Progenitor cell of endocrine pancreas (in vitro differentiated cells): ENCODE results near the gene OXCT1. TPM values are rescaled to one million over a fixed set of nuclear protein-coding genes. Genes with fewer than 3 reads are reported as not detected.

Experiments
- DNase-seq: peaks from one replicate; pipeline ENCODE4 v3.0.0; 2021; ENCODE audit warnings: low spot score; ENCODE audit not compliant: unreplicated experiment
- H3K27ac Mint-ChIP-seq: 2 replicates; pipeline ENCODE4 v1.8.0; 2021; ENCODE audit warnings: mild to moderate bottlenecking, moderate library complexity, mixed read lengths
- H3K27me3 Mint-ChIP-seq: 2 replicates; pipeline ENCODE4 v1.8.0; 2021; ENCODE audit warnings: mixed read lengths
- H3K36me3 Mint-ChIP-seq: 2 replicates; pipeline ENCODE4 v1.8.0; 2022; ENCODE audit warnings: mixed read lengths; ENCODE audit not compliant: insufficient read depth
- H3K4me1 Mint-ChIP-seq: 2 replicates; pipeline ENCODE4 v1.8.0; 2021; ENCODE audit warnings: low read depth, mixed read lengths
- H3K4me3 Mint-ChIP-seq: 2 replicates; pipeline ENCODE4 v1.8.0; 2021; ENCODE audit warnings: low read depth, mild to moderate bottlenecking, moderate library complexity, mixed read lengths
- H3K9me3 Mint-ChIP-seq: 2 replicates; pipeline ENCODE4 v1.8.0; 2021; ENCODE audit warnings: low read depth, mixed read lengths
- CTCF ChIP-seq: fragments of 200-600 bp; sonication (generic); IDR thresholded peaks from one replicate; pipeline ENCODE4 v1.5.0; 2021; ENCODE audit warnings: antibody characterized with exemption, mild to moderate bottlenecking; ENCODE audit not compliant: unreplicated experiment
- total RNA-seq: library from RNA; stranded (reverse); gene quantifications from 2 replicates; pipeline ENCODE4 v1.2.1, GENCODE V29; 2021

The OXCT1 gene
- total RNA-seq, 1 donor from 2014 or later, result 19.9 TPM

DNA sequence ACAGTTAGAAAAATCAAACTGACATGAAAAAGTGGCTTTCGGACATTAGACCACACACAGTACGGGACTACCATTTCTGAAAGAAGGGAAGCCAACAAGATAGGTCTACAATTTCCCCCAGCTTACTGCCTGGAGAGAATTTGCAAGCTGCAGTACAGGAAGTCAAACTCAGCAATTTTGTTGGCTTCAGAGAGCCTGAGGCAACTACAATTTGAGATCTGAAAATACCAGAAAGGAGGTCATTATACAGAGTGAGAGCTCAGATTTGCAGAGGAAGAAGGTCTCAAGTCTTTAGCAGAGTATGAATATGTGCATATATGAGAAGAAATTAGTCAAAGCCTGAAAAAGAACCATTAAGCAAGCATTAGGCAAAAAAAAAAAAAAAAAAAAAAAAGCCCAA, 83.0 kb downstream of the OXCT1 start:
- Mint-ChIP-seq H3K36me3 (peaks cover 2% of the 10 kb centered on the region), H3K4me1 (peaks cover 21% of the 10 kb centered on the region), H3K9me3 (no peaks in the 10 kb centered on the region), H3K27ac (no peak overlapping the region), H3K27me3 (no peaks in the 10 kb centered on the region), H3K4me3 (no peak overlapping the region)
- TF ChIP-seq CTCF, result no peak
- no peak for DNase-seq

GRCh38 chr5:41785061-41785460, 85.2 kb downstream of the OXCT1 start:
- Mint-ChIP-seq H3K9me3 (no peaks in the 10 kb centered on the region), H3K27ac (no peak overlapping the region), H3K4me1 (peaks cover 19% of the 10 kb centered on the region), H3K36me3 (no peaks in the 10 kb centered on the region), H3K27me3 (no peaks in the 10 kb centered on the region), H3K4me3 (no peak overlapping the region)
- DNase-seq, result no peak
- no peak for TF ChIP-seq CTCF

DNA sequence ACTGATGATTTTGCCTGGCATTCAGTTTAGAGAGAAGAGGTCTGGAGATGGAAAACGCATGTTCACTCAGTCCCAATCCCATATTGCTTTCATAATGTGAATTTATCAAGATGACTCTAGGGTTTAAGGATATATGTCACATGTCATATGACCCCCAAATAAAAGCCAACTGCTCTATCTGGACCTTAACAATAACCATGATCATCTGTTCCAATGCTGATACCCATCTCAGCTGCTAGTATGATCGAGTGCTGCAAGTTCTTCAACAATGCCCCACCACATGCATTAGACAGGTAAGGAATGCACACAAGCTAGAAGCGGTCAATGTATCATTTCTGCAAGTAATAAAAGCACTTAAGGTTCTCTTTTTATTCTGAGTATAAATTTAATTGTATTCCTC, 91.8 kb downstream of the OXCT1 start:
- DNase-seq, result no peak
- Mint-ChIP-seq H3K4me1 (peaks cover 2% of the 10 kb centered on the region), H3K27ac (no peak overlapping the region), H3K27me3 (no peaks in the 10 kb centered on the region), H3K9me3 (no peaks in the 10 kb centered on the region), H3K36me3 (no peaks in the 10 kb centered on the region), H3K4me3 (no peak overlapping the region)
- no peak for TF ChIP-seq CTCF

- no peak for TF ChIP-seq CTCF
- Mint-ChIP-seq H3K36me3 (no peaks in the 10 kb centered on the region), H3K27ac (no peak overlapping the region), H3K4me1 (peaks cover 2% of the 10 kb centered on the region), H3K9me3 (no peaks in the 10 kb centered on the region), H3K4me3 (no peak overlapping the region), H3K27me3 (no peaks in the 10 kb centered on the region)
- DNase-seq, result no peak
Measured at GRCh38 chr5:41776435-41776834, 93.8 kb downstream of the OXCT1 start.

DNA sequence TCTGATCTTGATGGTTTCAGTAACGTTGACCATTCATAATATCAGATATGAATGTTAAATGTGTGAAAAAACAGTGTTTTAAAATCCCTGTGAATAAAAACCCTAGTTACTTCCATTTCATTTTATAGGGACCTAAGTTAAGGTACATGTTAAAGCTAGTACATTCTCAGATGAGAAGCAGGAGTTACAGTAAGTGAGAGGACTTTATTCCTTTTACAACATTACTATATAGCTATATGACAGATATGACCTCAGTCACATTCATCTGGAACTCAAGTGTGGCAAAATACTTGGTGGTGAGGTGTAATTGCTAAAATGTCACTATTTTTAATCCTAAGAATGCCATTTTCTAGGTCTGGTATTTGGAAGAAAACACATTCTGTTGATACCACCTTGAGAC, 96.4 kb downstream of the OXCT1 start:
- no peaks in the 10 kb centered on the region for H3K9me3 Mint-ChIP-seq
- no peaks in the 10 kb centered on the region for H3K36me3 Mint-ChIP-seq
- no peak for TF ChIP-seq CTCF
- peaks cover 2% of the 10 kb centered on the region for H3K4me1 Mint-ChIP-seq
- no peak for DNase-seq
- no peaks in the 10 kb centered on the region for H3K27me3 Mint-ChIP-seq
- H3K4me3 Mint-ChIP-seq, result no peak overlapping the region
- no peak overlapping the region for H3K27ac Mint-ChIP-seq
